Breast epithelium (tissue), 3 donors: ENCODE data around the gene CPNE4.

Source experiments
- CTCF ChIP-seq, 3 donors: fragments of 450-650 bp; IDR thresholded peaks; one replicate each; pipeline ENCODE4 v1.5.1; 2016 to 2017; ENCODE audit warnings: antibody characterized with exemption in 3 of 3, mild to moderate bottlenecking in 3 of 3, moderate library complexity in 3 of 3
- POLR2A ChIP-seq: fragments of 450-650 bp; IDR thresholded peaks from one replicate; pipeline ENCODE4 v1.6.1; 2016; ENCODE audit warnings: antibody characterized with exemption, mild to moderate bottlenecking, moderate library complexity
- POLR2AphosphoS5 ChIP-seq, 3 donors: sonication (generic); formaldehyde crosslinking; IDR thresholded peaks; one replicate each; pipeline ENCODE4 v1.6.1; 2017; ENCODE audit warnings: antibody characterized with exemption in 3 of 3

DNA sequence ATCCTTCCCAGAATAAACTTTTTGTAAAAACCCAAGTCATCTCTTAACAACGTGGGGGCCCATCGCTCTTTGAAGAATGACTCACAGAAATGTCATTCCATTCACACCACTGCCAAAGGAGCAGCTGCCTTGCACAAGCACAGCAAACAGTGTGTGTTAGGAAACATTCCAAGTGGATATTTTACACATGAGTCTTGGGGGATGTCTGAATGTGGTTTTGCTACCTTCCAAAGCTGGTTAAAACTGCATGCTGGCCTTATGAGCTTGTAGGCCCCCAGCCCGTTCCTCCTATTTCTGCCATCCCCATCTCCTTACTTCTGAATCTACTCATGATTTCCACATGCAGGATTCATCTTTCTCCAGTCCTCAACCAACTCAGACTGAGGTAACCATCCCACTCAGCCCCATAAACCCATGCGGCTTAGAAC is 130.8 kb downstream of the CPNE4 start:
- TF ChIP-seq CTCF (IDR thresholded peaks at IDR 0.05) = no peak
- no peak for TF ChIP-seq POLR2AphosphoS5 (IDR thresholded peaks at IDR 0.05)
- TF ChIP-seq POLR2A = no peak
